GM21390 (cell line): Measurements from ENCODE around the gene DPYSL5.
"Not testable (repeated sequence)": the region's sequence is repeated elsewhere in the genome, so short reads cannot be mapped to it uniquely, and the experiment has no call there.

Experiments used
- ATAC-seq: cut with Tn5 transposase; IDR thresholded peaks from one replicate; pipeline ENCODE4 v1.9.1; 2021; ENCODE audit not compliant: unreplicated experiment

DPYSL5 gene, protein sequence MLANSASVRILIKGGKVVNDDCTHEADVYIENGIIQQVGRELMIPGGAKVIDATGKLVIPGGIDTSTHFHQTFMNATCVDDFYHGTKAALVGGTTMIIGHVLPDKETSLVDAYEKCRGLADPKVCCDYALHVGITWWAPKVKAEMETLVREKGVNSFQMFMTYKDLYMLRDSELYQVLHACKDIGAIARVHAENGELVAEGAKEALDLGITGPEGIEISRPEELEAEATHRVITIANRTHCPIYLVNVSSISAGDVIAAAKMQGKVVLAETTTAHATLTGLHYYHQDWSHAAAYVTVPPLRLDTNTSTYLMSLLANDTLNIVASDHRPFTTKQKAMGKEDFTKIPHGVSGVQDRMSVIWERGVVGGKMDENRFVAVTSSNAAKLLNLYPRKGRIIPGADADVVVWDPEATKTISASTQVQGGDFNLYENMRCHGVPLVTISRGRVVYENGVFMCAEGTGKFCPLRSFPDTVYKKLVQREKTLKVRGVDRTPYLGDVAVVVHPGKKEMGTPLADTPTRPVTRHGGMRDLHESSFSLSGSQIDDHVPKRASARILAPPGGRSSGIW

DNA sequence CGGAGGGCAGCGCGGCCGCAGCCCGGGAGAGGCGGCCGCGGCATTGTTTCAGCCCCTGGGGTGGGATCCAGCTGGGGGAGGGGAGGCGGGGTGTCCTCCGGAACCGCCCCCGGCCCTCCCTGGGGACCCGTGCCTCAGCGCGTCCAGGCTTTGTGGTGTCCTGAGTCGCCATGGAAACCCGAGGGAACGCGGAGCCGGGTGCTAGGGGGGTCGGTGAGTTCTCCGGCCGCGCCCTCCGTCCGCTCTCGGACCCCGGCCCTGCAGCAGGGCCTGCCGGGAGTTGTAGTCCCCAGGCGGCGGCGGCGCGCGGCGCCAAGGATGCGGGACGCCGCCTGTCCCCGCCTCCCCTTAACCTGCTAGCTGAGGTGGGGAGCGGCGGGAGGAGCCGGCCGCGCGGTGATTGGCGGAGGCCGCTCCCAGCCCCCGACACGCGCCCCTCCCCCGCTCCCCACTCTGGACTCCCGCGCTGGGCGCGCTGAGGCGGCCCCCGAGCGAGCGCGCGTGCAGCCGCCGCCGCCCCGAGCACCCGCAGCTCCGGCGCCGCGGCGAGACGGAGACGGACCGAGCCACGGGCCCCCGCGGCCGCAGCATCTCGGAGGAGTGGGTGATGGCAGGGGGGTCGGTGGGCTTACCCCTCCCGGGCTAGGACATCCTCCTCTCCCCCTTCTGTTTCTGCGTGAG is at the start of gene DPYSL5:
Gene DPYSL5, plus strand, starts transcription at position 478 of the 681 bp plus-strand sequence. CDS start 50,368 bp downstream, outside the sequence.
- ATAC-seq: no peak

DNA sequence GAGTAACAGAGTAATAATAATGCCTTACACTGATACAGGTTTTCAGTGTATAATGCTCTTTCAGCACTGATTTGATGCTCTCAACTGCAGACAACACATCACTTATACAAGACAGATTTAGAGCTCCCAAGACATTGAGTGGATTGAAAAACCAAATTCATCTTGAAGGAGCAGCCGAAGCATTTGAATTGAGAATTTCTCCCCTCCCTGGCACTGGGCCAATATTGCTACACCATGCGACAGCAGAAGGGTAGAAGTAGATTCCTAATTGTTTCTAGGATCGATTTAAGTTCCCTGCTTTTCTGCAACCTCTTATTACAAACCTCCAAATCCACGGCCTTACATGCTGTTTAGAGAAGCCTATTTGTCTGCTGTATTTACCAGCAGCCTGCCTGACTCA is 46.6 kb upstream of the DPYSL5 start:
- no peak for ATAC-seq

DNA sequence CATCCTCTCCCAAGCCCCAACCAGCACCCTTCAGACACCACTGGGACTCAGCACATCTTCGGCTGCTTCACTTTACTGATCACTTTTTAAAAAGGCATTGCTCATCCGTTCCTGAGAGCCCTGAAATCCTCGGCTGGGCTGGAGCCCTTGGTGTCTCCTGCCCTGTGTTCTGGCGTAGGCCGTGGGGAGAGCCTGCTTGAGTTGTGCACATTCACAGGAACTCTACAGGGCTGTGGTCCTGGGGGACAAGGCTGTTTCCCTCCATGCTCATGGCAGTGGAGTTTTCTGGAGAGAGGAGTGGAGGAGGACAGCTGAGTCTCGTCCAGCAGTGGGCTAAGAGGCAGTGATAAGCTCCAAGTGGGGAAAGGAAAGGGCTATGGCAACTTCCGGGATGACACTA is 46.1 kb upstream of the DPYSL5 start:
- ATAC-seq: no peak

DNA sequence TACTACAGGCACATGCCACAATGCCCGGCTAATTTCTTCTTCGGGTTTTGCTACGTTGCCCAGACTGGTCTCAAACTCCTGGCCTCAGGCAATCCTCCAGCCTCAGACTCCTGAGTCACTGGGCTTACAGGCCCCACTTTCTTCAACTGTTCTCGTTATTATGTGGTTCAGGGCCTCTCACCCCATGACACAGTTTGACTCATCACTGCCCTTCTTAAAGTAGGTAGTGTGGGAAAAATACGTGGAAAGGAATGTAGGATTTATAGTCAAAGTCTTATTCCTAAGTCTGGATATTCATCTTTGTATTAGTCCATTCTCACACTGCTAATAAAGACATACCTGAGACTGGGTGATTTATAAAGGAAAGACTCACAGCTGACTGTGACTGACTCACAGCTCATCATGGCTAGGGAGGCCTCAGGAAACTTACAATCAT is 42.7 kb upstream of the DPYSL5 start:
- ATAC-seq: no peak

DNA sequence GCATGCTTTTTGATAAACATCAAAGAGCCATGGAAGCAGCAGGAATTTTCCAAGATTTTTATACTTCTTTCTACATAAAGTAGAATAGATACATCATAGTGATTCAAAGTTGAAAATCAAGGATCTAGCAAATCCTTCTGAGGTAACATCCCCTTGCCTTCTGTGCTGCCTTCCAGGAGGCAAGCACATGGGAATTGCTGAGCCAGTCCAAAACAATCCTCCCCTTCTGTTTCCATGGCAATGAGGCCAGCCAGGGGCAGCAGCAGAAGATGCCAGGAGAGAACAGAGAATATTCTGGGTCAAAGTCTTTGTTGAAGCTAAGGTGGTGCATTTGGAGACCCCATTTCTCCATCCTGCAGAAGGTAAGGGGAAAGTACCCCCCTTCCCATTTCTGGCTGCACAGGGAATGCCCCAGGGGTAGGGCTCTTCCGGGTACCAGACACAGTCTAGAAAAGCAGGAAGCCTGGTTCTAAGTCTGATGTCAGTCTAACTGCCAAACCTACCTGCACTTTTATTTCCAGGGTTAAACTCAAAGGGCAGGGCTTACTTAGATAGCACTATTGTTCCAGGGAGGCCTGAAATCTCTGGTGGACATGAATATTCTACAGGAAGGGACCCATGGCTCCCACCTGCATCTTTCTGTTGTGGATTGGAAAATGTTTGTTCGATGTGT is 40.0 kb upstream of the DPYSL5 start:
- no peak for ATAC-seq

DNA sequence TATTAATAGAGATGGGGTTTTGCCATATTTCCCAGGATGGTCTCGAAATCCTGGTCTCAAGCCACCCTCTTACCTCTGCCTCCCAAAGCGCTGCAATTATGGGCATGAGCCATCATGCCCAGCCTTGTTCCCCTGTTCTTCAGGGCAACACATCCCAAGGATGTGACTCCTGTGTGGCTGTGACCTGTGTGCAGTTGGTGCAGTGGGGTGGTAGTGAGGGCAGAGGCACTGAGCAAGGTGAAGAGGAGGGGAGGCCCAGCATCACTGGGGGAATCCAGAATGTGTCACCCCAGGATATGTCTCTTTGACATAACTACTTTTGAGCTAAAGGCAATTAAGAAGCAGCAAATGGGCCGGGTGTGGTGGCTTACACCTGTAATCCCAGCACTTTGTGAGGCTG is 38.7 kb upstream of the DPYSL5 start:
- ATAC-seq: no peak

DNA sequence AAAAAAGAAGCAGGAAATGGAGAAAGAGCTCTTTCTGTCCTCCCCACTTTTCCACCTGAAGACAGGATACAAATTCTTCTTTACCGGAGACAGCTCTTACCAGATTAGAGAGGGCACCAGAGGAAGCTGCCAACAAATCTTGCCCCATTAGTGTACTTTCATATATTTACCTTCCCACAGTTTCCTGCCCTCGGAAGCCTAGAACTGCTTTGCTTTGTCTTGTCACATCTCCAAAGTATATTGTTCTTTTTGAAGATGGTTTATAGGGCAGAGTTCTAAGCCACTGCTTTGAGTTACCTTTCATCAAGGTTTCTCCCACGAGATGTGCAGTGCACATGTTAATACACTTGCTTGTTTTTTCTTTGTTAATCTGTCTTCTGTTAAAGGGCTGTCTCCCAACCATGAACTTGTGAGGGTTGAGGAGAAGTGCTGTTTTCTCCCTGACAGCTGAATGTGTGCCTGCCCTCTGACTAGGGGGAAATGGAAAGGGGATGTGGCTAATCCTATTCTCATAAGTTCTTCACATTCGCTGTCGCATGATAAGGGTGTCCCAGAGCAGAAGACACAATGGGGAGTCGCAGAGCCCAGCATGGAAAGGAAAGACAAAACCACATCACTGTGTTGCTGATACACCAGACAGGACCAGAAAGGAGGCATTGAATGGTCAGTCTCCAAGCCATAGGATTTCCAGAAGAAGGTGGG is 37.9 kb upstream of the DPYSL5 start:
- no peak for ATAC-seq

DNA sequence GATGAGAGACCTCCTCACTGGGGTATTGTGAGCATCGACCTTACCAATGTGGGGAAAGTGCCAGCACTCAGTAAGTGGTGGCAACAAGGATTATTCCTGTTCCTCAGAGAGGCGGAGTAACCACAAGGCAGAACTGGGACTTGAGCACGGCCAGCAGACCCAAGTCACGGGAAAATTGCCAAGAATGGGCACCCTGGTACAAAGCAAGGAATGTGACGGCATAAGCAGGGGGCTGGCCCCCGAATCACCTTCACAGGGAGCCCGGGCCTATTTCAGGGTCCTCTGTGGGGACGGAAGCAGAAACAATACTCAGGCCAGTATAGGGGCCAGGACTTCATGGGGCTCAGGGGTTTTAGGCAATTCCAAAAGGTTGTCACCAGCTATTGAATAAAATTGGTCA is 36.7 kb upstream of the DPYSL5 start:
- no peak for ATAC-seq

DNA sequence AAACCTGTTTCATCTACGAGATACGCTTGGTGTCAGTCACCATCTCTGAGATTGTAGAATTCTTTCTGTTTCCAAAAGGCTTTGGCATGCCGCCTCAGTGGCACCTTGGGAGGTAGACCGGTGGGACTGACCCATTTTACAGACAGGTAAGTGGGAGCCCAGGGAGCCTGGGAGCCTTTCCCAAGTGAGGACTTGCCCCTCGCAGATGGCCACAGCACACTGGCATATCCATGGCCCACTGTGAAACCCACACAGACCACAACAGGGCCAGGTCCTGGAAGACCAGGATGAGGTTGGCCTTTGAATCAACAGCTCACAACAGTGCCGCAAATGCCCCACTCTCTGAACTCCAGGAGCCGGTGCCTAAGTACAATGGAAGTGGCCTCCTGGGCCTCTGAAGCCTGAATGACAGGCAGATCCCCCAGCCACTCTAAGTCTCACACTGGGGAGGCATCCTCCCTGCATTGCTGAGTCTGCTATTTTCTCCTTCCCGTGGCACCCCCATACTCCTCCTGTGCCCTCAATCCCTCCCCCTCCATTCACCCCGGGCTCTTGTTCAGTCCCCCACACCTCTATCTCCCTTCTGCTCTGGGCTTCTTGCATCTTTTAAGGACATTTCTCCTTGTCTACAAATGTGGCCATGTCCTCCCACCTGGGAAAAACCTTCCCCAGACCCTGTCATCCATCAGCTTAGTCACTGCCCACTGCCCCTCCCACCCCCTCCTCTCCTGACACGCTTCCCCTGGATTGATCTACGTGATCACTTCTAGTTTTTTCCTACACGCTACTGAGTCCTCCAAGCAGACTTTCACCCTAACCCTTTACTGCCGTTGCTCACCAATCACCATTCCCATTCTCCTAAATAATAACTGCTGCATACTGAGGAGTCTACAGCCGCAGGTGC is 35.9 kb upstream of the DPYSL5 start:
- no peak for ATAC-seq

DNA sequence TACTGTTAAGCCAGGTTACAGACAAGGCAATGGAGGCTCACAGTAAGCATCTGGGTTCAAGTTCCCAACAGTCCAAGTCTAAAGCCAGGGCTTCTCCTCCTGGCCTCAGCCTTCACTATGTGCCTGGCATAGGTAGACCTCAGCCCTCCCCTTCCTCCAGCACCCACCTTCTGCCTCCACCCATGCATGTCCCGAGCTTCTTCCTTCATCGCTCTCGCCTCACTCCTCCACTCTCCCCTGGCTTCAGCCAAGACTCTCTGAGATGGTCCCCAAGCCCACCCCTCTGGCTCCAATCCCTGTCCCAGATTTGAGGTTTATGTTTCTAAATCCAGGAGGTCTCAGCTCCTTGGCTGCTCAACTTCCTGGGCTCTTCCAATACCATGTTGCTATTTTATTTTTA is 35.2 kb upstream of the DPYSL5 start:
- ATAC-seq: no peak

DNA sequence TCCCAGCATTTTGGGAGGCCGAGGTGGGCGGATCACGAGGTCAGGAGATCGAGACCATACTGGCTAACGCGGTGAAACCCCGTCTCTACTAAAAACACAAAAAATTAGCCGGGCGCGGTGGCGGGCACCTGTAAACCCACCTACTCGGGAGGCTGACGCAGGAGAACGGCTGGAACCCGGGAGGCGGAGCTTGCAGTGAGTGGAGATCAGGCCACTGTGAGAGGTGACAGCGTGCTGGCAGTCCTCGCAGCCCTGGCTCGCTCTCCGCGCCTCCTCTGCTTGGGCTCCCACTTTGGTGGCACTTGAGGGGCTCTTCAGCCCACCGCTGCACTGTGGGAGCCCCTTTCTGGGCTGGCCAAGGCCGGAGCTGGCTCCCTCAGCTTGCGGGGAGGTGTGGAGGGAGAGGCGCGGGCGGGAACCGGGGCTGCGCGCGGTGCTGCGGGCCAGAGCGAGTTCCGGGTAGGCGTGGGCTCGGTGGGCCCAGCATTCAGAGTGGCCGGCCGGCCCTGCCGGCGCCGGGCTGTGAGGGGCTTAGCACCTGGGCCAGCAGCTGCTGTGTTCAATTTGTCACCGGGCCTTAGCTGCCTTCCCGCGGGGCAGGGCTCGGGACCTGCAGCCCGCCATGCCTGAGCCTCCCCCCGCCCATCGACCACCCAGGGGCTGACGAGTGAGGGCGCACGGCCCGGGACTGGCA is 33.7 kb upstream of the DPYSL5 start:
- not testable (repeated sequence) for ATAC-seq

DNA sequence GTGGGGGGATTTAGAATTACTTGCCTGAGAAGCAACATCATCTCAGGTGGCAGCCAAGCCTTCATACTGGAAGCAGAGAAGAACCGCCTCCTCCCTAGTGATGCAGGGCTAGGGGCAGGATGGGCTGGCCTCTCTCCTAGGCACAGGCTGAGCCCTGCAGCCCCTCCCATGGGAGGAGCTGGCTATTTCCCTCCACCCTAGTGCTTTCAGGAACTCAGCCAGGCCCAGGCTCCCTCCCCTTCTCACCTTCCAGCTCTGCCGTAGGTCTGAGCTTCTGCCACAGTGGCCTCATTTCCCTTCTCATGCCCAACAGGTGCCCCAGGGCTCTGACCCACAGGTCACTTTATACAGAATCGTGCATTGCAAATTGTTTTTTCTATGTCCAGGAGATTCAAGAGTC is 31.0 kb upstream of the DPYSL5 start:
- no peak for ATAC-seq

DNA sequence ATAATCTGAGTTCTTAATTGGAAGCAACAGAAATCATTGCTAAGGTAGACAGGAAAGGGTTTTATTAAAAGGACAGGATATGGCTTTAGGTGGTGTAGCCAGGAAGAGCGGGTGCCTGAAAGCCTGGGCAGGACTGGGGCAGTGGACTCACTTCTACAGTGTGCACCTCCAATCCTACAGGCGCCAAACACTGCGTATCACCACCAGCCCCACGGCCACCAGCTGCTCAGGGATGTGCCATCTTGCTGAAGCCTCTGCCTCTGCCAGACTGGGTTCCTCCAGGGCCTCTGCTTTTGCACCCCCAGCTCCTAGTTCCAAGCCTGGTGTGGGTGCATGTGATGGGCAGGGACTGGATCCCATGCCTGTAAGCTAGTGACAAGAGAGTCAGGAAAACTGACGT is 29.7 kb upstream of the DPYSL5 start:
- no peak for ATAC-seq

DNA sequence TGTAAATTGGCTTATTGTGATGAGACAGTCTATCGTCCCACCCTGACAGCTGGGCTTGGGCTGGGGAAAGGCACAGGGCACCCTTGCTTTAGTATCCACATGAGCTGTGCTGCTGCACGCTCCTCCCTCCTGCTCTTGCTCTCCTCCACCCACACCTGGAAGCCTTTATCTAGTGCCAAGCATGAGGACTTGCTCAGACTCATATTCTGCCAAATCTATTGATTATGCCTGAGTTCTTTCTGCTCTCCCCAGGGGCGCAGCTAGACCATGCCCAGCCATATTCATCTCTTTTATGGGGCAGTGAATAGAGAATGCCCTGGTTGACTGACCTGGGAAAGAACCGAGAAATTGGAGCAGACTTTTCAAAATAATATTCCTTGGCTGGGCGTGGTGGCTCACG is 29.0 kb upstream of the DPYSL5 start:
- ATAC-seq: no peak

DNA sequence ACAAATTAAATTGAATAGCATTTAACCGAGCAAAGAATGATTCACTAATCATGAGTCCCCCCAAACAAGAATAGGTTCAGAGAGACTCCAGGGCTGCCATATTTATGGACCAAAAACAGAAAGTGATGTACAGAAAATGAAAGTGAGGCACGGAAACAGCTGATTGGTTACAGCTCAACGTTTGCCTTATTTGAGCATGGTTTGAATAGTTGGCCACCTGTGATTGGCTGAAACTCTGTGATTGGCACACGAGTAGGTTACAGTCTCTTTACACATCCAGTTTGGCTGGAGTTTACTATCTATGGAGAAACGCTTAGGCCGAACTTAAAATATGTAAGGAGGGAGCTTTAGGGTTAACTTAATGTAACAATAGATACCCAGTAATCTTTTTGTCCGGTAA is 27.0 kb upstream of the DPYSL5 start:
- ATAC-seq: no peak

DNA sequence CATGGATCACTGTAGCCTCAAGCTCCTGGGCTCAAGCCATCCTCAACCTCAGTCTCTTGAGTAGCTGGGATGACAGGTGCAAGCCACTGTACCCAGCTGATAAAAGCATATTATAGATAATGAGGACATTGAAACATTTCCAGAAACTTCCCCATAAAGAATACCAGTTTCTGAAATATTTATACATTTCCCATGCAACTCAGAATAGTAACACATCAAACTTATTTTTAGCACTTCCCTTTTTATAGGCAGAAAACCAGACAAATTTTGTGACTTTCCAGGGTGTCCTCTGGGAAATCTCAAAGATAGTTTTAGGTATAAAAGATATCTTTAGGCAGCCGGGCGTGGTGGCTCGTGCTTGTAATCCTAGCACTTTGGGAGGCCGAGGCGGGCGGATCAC is 25.1 kb upstream of the DPYSL5 start:
- ATAC-seq: no peak

DNA sequence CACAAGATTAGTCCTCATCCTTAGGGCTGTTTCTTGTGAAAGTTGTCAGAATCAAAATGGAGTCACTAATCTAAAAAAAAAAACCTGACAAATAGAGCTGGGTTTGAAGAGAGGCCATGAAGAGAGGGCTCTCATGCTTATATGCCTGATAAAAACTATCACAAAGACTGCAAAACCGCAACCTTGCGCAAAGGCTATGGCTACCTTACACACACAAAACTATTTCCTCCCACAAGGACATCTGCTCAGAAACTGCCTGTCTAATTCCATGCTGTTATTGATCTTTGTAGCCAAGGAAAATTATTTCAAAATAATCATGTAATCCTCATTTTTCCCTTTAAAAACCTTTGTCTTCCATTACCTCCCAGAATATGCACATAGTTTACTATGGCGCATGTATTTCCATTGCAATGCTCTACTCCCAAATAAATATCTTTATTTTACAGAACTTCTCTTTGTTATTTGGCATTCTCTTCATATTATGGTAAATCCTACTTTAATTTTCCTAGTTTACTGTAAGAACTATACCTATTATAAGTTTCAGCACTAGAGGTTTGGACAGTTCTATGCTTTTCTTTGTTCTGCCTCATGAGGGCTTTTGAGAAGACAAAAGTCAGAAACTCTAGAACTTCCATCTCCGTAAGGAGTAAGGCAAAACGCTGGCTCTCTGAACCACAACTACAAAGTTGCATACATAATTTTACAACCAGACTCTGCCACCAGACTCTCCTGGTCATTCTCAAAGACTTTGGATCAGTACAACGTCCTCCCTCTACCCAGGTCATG is 9.6 kb upstream of the DPYSL5 start:
- no peak for ATAC-seq

DNA sequence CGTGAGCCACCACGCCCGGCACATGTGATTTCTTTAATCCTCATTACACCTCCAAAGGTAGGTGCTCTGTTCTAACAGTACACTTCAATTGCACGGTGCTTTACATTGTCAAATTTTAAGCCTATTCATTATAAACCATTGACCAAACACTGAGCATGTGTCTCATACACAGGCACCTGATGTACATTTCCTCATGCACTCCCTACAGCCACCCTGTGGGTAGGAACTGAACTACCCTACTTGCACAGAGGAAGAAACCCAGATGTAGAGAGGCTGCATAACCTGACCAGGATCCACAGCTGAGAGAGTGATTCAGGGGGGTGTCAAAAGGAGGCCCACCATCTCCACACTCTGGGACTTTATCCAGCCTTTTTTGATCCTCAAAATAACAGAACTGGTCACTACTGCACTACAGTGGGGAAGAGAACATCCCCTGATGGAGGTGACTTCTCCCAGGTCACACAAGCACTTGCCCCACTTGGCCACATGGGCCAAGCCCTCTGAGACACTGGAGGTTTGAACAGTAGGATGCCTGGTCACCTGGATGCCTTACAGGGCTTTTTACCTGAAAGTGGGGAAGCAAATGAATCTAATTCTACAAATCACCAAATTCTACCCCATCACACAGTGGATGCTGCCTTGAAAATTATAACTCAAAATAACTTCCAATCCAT is 6.9 kb upstream of the DPYSL5 start:
- no peak for ATAC-seq
